Stimulated activated CD4-positive, alpha-beta T cell treated with anti-CD3 and anti-CD28 coated beads, Interleukin-4, amount 100 ng/mL, for 24 hours (primary cell): ENCODE results near the gene NEUROG2.

Experiments
- DNase-seq: peaks from one replicate; pipeline ENCODE4 v3.0.0-alpha.2; 2020

Gene NEUROG2

GRCh38 chr4:112473985-112474384, 42.0 kb downstream of the NEUROG2 start:
- no peak for DNase-seq

GRCh38 chr4:112472318-112472717, 43.7 kb downstream of the NEUROG2 start:
- no peak for DNase-seq
